GM21529 (cell line): ENCODE results near the gene ADAM22.
"Not testable (repeated sequence)": the region's sequence is repeated elsewhere in the genome, so short reads cannot be mapped to it uniquely, and the experiment has no call there.

Experiments used
- ATAC-seq: cut with Tn5 transposase; IDR thresholded peaks from one replicate; pipeline ENCODE4 v1.9.1; 2021; ENCODE audit not compliant: unreplicated experiment

The ADAM22 gene, protein sequence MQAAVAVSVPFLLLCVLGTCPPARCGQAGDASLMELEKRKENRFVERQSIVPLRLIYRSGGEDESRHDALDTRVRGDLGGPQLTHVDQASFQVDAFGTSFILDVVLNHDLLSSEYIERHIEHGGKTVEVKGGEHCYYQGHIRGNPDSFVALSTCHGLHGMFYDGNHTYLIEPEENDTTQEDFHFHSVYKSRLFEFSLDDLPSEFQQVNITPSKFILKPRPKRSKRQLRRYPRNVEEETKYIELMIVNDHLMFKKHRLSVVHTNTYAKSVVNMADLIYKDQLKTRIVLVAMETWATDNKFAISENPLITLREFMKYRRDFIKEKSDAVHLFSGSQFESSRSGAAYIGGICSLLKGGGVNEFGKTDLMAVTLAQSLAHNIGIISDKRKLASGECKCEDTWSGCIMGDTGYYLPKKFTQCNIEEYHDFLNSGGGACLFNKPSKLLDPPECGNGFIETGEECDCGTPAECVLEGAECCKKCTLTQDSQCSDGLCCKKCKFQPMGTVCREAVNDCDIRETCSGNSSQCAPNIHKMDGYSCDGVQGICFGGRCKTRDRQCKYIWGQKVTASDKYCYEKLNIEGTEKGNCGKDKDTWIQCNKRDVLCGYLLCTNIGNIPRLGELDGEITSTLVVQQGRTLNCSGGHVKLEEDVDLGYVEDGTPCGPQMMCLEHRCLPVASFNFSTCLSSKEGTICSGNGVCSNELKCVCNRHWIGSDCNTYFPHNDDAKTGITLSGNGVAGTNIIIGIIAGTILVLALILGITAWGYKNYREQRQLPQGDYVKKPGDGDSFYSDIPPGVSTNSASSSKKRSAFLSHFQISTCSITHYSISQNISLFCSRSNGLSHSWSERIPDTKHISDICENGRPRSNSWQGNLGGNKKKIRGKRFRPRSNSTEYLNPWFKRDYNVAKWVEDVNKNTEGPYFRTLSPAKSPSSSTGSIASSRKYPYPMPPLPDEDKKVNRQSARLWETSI

DNA sequence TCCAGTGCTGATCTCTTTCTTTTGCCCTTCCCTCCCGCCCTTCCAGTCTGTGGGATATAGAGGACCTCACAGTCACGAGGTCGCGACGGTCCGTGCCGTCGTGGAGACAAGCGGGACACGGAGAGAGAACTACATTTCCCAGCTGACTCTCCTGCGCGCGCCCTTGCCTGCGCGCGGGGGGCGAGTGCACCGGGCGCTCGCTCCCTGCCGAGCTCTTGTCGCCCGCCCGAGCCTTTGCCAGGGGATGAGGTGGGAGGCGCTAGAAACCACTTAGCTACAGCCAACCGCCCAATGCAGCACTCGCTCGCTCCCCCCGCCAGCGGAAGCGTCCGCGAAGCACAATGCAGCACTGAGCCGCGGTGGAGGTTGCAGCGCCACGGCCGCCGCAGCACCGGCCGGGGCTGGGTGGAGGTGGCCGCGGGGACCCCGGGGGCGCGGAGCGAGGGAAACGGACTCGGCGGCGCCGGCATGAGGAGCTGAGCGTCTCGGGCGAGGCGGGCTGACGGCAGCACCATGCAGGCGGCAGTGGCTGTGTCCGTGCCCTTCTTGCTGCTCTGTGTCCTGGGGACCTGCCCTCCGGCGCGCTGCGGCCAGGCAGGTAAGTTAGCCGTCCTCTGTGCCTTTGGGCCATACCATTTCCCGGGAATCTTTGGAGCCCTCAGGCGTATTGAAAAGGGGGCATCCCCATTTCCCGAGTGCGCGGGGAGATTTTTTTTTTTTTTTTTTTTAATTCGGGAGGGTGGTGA, at the start of gene ADAM22:
Gene ADAM22 (plus strand): TSS at position 299 of the 746 bp plus-strand sequence. CDS start 215 bp downstream, at position 514.
- ATAC-seq: peak; percentile 96

DNA sequence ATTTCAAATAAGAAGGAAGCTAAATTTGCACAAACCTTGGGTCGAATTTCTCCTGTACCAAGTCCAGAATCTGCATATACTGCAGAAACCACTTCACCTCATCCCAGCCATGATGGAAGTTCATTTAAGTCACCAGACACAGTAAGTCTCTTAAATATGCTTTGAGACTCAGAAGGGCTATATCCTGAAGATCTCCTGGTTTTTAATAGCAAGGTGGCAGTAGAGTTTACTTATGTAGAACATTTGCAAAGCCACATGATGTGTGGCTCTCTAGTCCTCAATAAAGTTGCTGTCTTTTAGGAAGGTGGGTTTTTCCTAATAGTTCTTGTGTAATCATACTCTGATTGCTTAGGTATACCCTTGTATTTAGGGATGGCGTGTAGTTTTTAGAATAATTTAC, 49.0 kb upstream of the ADAM22 start:
- ATAC-seq: no peak

DNA sequence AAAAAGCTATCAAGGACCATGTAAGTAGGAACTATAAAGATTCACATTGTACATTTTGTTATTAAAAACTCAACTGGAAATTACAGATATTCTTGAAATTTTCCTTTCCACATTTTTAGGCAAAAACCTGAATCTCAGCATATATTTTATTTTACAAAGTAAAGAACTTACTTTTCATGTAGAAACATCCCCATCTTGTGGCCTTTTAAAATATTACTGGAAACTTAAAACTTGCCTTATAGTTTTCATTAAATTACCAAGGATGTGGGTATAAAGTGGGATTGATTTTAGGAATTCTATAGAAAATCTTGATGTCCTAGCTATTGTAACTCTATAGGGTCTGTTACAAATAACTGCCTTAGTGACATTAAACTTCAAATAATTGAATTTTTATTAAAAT, 47.2 kb upstream of the ADAM22 start:
- no peak for ATAC-seq

DNA sequence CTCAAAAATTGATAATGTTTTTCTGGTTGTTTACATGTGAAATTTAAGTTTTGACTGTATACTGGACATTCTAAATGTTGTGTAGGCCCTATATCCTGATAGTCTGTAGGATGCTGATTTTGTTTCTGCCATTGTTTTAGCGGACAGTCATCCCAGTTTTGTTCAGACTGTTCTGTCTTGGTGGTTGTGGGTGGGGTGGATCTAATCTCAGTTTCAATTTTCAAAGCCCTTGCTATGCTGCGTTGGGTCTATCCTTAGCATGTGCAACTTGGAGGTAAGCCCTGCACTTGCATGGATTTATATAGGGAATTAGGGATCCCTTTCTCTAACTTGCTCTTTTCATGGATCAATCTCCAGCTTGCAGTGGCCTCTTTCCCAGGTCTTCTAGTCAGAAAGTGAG, 38.7 kb upstream of the ADAM22 start:
- no peak for ATAC-seq

DNA sequence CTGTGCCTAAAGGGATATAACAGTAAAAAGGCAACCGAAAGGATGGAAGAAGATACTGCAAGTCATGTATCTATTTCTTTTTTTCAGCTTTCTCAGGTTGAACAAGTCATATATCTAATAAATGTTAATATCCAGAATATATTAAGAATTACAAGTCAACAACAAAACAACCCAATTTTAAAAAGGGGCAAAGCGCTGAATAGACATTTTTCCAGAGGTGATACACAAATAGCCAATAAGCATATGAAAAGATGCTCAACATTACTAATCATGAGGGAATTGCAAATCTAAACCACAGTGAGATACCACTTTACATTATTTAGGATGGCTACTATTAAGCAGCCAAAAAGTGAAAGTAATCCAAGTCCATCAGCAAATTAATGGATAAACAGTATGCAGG, 34.8 kb upstream of the ADAM22 start:
- ATAC-seq: no peak

DNA sequence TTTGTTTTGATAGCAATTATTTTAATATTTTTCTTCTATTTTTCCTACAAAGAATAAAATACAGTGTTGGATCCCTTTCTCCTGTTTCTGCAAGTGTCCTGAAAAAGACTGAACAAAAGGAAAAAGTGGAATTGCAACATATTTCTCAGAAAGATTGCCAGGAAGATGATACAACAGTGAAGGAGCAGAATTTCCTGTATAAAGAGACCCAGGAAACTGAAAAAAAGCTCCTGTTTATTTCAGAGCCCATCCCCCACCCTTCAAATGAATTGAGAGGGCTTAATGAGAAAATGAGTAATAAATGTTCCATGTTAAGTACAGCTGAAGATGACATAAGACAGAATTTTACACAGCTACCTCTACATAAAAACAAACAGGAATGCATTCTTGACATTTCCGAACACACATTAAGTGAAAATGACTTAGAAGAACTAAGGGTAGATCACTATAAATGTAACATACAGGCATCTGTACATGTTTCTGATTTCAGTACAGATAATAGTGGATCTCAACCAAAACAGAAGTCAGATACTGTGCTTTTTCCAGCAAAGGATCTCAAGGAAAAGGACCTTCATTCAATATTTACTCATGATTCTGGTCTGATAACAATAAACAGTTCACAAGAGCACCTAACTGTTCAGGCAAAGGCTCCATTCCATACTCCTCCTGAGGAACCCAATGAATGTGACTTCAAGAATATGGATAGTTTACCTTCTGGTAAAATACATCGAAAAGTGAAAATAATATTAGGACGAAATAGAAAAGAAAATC, 26.7 kb upstream of the ADAM22 start:
- ATAC-seq: not testable (repeated sequence)

DNA sequence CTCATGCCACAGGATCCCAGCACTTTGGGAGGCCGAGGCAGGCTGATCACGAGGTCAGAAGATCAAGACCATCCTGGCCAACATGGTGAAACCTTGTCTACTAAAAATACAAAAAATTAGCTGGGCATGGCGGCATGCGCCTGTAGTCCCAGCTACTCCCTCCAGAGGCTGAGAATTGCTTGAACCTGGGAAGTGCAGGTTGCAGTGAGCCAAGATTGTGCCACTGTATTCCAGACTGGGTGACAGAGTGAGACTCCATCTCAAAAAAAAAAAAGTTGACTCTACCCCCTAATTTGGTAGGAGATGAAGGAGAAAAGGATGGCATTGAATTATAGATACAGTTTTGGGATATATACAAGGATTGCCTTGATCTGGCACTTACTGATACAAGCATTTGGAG, 25.2 kb upstream of the ADAM22 start:
- ATAC-seq: not testable (repeated sequence)

DNA sequence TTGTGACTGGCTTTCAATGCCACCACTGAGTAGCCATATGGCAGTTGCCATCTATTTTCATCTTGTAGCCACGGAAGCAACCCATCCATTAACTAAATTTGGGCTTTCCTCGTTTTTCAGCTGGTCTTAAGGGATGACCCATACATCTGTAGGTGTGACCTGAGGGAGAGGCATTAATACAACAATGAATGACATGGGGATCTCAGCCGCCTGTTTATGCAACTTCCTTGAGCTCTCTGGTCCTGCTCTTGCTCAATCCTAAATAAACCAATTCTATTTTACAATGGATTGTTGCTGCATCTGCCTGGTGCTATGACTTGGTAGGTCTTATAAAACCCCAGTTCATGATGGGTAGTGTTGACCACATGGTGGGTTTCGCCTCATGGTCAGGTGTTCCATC, 21.9 kb upstream of the ADAM22 start:
- no peak for ATAC-seq

DNA sequence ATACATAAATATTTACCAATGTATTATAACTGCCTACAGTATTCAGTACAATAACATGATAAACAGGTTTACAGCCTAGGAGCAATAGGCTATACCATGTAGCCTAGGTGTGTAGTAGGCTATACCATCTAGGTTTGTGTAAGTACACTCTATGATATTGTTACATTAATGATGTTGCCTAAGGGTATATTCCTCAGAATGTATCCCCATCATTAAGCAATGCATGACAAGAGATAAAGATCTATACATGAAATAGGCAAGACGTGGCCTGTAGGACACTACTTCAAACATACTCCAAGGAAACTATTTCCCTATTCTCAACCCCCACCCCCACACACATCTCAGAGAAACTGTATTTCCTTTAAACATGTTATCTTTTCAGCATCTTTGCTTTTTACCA, 15.3 kb upstream of the ADAM22 start:
- no peak for ATAC-seq

DNA sequence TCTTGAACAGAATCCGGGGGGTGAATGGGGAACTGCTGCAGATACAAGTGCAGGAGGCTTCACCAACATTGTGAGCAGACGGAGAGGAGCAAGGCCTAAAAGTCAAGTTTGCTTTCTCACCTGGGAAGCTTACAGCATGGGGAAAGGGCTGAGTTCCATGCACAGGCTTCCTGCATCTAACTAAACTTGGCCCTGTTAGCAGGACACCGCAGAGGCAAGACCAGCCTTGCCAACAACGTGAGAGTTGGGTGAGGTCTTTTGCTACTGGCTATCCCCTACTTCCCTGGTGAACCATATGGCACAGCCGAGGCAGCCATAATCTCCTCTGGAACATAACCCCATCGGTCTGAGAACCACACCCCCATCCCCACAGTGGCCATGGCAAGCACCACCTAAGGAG, 14.2 kb upstream of the ADAM22 start:
- ATAC-seq: no peak

DNA sequence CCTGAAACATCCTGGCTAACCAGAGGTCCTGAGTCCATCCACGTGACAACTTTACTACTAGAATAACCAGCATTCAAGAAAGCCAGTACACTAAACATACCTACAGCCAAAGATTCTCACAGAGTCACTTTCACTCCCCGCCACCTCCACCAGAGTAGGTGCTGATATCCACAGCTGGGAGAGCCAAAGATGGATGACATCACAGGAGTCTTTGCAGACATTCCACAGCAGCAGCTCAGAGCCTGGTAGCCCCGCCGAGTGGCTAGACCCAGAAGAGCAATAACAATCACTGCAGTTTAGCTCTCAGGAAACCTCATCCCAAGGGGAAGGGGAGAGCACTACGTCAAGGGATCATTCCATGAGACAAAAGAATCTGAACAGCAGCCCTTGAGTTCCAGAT, 13.5 kb upstream of the ADAM22 start:
- ATAC-seq: no peak

DNA sequence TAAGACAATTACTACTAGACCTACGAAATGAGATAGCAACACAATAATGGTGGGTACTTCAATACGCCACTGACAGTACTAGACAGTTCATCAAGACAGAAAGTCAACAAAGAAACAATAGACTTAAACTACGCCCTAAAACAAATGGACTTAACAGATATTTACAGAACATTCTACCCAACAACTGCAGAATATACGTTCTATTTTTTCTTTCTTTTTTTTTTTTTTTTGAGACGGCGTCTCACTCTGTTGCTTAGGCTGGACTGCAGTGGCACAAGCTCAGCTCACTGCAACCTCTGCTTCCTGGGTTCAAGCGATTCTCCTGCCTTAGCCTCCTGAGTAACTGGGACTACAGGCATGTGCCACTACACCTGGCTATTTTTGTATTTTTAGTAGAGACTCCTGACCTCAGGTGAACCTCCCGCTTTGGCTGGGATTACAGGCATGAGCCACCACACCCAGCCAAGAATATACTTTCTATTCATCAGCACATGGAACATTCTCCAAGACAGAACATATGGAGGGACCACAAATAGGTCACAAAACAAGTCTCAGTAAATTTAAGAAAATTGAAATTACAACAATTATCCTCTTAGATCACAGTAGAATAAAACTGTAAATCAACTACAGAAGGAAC, 11.2 kb upstream of the ADAM22 start:
- not testable (repeated sequence) for ATAC-seq

DNA sequence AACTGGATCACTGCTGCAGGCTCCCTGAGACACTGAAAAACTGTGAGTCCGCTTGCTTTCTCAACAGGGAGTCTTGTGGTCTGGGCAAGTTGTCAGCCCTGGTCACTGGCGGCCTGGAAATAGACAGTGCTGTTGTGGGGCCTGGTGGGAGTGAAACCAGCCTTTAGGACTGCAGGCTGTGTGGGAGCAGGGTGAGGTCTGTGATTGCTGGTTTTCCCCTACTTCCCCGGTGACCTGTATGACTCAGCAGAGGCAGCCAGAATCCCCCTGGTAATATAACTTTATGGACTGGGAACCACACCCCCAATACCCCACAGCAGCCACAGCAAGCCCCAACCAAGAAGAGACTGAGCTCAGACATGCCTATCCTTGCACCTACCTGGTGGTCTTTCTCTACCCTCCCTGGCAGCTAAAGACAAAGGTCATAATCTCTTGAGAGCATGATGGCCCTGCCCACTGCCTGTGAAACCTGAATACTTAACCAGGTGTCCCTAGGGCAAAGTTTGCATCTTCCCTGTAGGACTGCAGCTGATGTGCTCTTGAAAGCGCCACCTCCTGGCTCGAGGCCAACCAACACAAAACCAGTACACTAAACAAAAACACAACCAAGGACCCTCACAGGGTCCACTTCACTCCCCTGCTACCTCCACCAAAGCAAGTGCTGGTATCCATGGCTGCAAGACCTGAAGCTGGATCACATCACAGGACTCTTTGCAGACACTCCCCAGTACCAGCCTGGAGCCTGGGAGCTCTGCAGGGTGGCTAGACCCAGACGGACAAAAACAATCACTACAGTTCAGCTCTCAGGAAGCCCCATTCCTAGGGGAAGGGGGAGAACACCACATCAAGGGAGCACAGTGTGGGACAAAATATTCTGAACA, 7.2 kb upstream of the ADAM22 start:
- ATAC-seq: peak; percentile 98

DNA sequence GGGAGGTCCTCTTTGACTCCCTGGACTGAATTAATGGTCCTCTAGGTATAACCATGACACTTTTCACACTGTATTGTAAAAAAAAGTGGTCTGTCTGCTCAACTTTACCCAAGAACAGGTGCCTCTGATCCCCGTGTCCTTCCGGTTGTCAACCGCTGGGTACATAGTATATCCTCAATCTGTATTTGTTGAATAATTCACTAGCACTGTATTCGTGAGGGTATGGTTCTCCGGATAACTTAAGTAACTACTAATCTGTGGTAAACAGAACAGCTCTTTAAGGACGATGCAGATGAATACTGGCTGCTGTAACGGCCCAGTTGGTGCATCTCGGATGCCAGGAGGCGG, 472 bp upstream of the ADAM22 start:
- ATAC-seq: peak; percentile 19

DNA sequence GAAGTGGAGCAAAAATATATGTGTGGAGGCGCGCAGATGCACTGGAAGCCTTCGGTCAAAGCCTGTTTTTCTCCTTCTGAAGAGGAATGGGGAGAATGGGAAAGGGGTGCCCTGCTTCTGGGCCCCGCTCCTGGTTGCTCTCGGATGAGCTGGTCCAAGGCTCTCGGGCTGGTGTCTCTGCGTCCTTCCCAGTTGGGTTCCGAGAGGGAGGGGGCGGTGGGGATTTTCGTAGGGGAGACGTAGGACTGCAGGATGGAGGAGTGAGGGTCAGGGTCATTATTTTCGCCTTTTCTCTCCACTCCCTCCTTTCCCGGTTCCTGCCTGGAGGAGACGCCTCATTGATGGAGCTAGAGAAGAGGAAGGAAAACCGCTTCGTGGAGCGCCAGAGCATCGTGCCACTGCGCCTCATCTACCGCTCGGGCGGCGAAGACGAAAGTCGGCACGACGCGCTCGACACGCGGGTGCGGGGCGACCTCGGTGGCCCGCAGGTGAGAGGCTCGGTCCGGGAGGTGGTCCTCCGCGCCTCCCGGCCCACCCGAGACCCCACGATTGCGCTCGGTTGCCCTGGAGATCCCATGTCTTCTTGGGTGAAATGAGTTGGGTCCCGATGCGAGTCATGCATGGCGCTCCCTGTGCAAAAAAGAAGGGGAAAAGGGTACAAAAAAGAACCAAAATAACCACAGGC, 790 bp downstream of the ADAM22 start:
- ATAC-seq: no peak

DNA sequence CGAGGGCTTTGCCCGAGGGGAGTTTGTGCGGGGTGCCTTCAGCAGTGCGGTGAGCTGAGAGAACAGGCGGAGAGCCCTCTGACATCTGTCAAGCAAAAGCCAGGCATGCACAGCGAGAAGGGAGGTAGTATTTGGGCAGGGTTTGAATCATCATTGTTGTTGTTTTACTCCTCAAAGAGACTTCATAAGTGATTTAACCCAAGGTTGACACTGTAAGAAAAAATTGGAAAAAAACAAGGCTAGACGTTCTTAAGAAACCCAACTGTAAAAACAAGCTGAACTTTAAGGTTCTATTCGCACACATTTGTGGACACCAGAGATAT, 1.3 kb downstream of the ADAM22 start:
- no peak for ATAC-seq

DNA sequence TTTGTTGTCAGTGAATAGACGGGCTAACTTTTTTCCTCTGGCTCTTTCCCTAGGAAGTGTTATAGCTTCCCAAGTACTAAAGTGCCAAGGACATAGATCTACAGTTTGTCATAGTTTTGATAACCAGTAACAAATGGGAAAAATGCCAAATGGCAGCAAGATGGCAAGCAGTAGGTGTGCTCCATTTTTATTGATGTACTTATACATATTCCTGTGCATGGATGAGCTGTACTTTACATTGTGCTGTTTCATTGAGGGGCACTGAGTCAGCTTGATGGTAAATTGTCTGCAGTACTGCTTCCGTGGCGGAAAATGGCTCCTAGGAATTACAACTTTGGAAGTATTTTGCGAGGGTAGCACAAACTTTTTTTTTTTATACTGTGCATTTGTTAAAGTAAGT, 7.1 kb downstream of the ADAM22 start:
- no peak for ATAC-seq

DNA sequence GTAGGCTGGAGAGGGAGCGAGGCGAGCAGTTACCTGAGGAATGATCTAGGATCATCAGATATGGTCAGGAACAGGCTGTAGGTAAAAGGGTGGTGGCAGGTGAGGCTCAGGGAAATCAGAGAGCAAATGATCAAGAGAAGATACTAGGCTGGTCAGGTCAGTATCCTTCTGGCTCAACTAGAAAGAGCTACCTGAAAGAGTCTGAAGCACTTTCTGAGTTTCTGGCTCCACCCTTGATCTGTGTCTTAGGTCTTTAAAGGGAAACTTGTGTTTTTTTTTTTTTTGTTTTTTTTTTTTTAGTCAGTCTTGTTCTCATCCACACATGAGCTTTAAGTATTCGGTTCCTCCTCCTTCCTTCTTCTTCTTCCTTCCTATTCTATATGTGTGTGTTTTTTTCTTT, 10.5 kb downstream of the ADAM22 start:
- ATAC-seq: peak; percentile 57

DNA sequence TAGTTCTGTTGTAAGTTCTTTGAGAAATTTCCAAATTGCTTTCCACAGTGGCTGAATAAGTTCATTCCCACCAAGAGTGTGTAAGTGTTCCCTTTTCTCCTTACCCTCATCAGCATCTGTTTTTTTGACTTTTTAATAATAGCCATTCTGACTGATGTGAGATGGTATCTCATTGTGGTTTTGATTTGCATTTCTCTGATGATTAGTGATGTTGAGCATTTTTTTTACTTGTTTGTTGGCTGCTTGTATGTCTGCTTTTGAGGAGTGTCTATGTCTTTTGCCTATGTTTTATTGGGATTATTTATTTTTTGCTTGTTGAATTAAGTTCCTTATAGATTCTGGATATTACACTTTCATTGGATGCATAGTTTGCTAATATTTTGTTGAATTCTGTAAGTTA, 11.9 kb downstream of the ADAM22 start:
- not testable (repeated sequence) for ATAC-seq
